Spleen (tissue), 7 donors: ENCODE measurements around the gene SLC25A13.
"Not testable (repeated sequence)": the region's sequence is repeated elsewhere in the genome, so short reads cannot be mapped to it uniquely, and the experiment has no call there.

Experiments used
- POLR2AphosphoS5 ChIP-seq, 3 donors: sonication (generic); formaldehyde crosslinking; IDR thresholded peaks; one replicate each; pipeline ENCODE4 v1.5.1; 2017; ENCODE audit warnings: antibody characterized with exemption in 3 of 3
- TF ChIP-seq, protein P1 (sequence below), 11 experiments: fragments of 200-600 bp in 7 of 11; fragments of 450-650 bp in 4 of 11; sonication (generic) in 4 of 11; IDR thresholded peaks in 8 of 11; conservative IDR thresholded peaks in 3 of 11; 1 replicate in 7 of 11; 2 replicates in 4 of 11; pipeline versions ENCODE4 v1.4.0 to v1.8.0; 2016 to 2021; ENCODE audit warnings: antibody characterized with exemption in 11 of 11, inconsistent platforms in 4 of 11, mild to moderate bottlenecking in 1 of 11
- donor health status: DM: no; HTN: no; CAD: no; lungs with moderate emphysema.
- donor health status: DM: no; HTN: no; CAD: no.
- donor health status: DM: no; HTN: no; CAD: no.

DNA sequence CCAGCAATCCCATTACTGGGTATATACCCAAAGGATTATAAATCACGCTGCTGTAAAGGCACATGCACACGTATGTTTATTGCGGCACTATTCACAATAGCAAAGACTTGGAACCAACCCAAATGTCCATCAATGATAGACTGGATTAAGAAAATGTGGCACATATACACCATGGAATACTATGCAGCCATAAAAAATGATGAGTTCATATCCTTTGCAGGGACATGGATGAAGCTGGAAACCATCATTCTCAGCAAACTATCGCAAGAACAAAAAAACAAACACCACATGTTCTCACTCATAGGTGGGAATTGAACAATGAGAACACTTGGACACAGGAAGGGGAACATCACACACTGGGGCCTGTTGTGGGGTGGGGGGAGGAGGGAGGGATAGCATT lies 28.0 kb downstream of the SLC25A13 start:
- not testable (repeated sequence) for TF ChIP-seq POLR2AphosphoS5 (IDR thresholded peaks at IDR 0.05)
- TF ChIP-seq, protein P1, sequence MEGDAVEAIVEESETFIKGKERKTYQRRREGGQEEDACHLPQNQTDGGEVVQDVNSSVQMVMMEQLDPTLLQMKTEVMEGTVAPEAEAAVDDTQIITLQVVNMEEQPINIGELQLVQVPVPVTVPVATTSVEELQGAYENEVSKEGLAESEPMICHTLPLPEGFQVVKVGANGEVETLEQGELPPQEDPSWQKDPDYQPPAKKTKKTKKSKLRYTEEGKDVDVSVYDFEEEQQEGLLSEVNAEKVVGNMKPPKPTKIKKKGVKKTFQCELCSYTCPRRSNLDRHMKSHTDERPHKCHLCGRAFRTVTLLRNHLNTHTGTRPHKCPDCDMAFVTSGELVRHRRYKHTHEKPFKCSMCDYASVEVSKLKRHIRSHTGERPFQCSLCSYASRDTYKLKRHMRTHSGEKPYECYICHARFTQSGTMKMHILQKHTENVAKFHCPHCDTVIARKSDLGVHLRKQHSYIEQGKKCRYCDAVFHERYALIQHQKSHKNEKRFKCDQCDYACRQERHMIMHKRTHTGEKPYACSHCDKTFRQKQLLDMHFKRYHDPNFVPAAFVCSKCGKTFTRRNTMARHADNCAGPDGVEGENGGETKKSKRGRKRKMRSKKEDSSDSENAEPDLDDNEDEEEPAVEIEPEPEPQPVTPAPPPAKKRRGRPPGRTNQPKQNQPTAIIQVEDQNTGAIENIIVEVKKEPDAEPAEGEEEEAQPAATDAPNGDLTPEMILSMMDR (IDR thresholded peaks at IDR 0.05 in 8 of 11, conservative IDR thresholded peaks at IDR 0.05 in 3 of 11), result not testable (repeated sequence)
